Coronary artery (tissue), 2 donors: ENCODE data around the gene PLEKHN1.

ENCODE experiments used
- DNase-seq: peaks from one replicate; pipeline ENCODE4 v3.0.0-alpha.2; 2017; ENCODE audit warnings: low spot score
- H3K27ac ChIP-seq, 2 donors: fragments of 200-600 bp; sonication (generic); one replicate each; pipeline ENCODE4 v1.5.1; 2016 to 2019
- H3K4me3 ChIP-seq: fragments of 200-600 bp; sonication (generic); 2 replicates; pipeline ENCODE4 v1.5.1; 2016; ENCODE audit warnings: mild to moderate bottlenecking, moderate library complexity
- TF ChIP-seq, protein P1 (sequence below): fragments of 200-600 bp; sonication (generic); IDR thresholded peaks from one replicate; pipeline ENCODE4 v1.5.1; 2019; ENCODE audit warnings: antibody characterized with exemption

The PLEKHN1 gene

GRCh38 chr1:1021010-1021919, 55.0 kb downstream of the PLEKHN1 start:
- no peak for DNase-seq
- Histone ChIP-seq H3K27ac (no peak overlapping the region), H3K4me3 (peak overlapping the region; percentile 85)
- TF ChIP-seq, protein P1, sequence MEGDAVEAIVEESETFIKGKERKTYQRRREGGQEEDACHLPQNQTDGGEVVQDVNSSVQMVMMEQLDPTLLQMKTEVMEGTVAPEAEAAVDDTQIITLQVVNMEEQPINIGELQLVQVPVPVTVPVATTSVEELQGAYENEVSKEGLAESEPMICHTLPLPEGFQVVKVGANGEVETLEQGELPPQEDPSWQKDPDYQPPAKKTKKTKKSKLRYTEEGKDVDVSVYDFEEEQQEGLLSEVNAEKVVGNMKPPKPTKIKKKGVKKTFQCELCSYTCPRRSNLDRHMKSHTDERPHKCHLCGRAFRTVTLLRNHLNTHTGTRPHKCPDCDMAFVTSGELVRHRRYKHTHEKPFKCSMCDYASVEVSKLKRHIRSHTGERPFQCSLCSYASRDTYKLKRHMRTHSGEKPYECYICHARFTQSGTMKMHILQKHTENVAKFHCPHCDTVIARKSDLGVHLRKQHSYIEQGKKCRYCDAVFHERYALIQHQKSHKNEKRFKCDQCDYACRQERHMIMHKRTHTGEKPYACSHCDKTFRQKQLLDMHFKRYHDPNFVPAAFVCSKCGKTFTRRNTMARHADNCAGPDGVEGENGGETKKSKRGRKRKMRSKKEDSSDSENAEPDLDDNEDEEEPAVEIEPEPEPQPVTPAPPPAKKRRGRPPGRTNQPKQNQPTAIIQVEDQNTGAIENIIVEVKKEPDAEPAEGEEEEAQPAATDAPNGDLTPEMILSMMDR, result no peak

- no peak for DNase-seq
- Histone ChIP-seq H3K4me3 (no peak overlapping the region), H3K27ac (no peak overlapping the region)
- TF ChIP-seq, protein P1, result no peak
Observed at GRCh38 chr1:1021920-1022259, 55.6 kb downstream of the PLEKHN1 start.

- Histone ChIP-seq H3K4me3 (no peak overlapping the region), H3K27ac (no peak overlapping the region)
- DNase-seq, result no peak
- TF ChIP-seq, protein P1, result no peak
Observed at GRCh38 chr1:1022302-1023009, 56.2 kb downstream of the PLEKHN1 start.

DNA sequence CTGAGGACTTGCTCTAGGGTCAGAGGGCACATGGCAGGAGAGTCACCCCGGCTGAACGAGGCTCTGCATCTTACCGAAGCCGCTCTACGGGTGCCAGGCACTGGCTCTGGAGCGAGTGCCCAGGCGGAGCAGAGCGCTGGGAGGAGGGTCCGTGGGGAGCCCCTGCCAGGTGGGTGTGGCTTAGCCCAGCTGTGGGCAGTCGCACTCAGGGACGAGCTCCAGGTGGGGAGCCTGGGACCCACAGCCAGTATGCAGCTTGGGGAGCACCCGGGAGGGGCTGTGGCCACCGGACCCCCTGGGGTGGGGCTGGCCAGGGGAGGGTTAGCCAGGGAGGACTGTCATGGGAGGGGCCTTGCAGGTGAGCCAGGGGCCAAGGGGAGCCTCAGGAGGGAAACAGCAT, 57.4 kb downstream of the PLEKHN1 start:
- Histone ChIP-seq H3K4me3 (no peak overlapping the region), H3K27ac (no peak overlapping the region)
- no peak for DNase-seq
- TF ChIP-seq, protein P1, result no peak

DNA sequence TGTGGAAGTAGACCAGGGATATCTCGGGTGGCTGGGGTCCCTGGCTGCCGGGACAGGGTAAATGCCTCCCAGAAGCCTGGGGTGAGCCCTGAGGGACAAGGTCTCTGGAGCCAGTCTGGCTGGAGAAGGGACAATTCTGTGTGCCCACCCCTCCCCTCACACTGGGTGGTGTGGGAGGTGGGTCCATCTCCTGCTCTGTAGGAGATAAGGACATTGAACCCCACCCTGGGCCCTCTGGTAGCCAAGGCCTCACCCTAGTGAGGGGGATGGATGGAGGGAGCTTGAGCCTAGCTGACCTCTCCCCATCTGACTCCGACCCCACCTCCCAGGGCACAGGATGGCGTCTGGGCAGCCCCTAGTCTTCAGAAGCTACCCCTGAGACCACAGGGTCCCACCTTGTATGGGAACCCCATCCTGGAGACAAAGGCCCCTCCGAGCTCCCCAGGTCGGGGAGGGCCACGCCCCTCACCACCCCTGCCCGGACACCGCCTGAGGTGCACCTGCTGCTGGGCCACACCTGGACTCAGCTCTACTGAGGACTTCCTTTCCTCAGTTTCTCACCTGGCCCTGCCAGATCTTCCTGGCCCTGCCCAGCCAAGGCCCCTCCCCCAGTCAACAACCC, 58.0 kb downstream of the PLEKHN1 start:
- TF ChIP-seq, protein P1, result no peak
- DNase-seq, result no peak
- peak overlapping the region in 1 of 2 donors; percentile 1 for H3K27ac ChIP-seq
- no peak overlapping the region for H3K4me3 ChIP-seq

DNA sequence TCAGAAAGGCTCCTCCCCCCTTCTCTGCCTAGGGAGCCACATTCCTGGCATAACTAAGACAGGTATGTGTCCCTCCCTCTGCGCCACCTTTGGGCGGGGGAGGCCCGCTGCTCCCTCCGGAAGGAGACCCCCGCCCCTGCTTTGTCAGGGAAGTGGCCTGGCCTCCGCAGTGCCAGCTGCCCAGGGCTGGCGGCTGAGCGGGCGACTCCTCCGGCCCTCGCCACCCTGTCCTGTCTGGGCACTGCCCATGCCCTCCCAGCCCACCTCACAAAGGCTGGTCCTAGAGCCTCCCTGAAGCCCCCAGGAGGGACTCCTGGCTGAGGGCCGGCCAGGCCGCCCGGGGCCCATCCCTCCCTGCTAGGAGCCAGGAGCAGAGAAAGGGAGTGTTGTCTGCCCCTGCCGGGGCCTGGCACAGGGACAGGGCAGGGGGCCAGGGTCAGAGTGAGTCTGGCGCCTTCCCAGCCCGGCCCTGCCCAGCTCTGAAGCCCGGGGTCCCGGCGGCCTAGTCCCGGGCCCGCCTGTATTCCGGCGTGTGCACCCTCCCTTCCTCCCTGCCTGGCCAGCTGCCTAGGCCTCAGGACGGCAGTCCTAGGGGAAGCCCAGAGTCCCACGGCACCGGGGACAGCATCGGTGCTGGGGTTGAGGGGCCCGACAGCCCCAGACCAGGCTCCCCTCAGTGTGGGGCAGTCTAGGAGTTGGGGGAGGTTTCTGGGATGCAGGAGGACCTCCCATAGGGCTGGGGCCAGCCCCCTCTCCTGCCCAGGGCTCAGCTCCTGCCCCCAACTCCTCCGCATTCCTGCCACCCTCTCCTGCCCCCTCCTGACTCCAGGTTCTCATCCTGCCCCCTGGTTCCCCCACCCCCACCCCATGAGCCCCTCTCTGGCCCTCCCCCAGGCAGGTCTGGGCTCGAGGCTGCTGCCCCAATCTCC, 58.8 kb downstream of the PLEKHN1 start:
- TF ChIP-seq, protein P1, result no peak
- no peak for DNase-seq
- Histone ChIP-seq H3K27ac (peak overlapping the region in 1 of 2 donors; percentile 1), H3K4me3 (no peak overlapping the region)
